Choroid plexus epithelial cell (primary cell): ENCODE data around the gene OR51V1.

Experiments used
- DNase-seq: peaks from one replicate; pipeline ENCODE4 v3.0.0-alpha.2; 2010; ENCODE audit warnings: low read depth
- H3K4me3 ChIP-seq: 2 replicates; pipeline ENCODE4 v1.5.1; 2011; ENCODE audit warnings: low read depth, mild to moderate bottlenecking, control low read depth, low read length, moderate library complexity
- CTCF ChIP-seq: conservative IDR thresholded peaks from 2 replicates; pipeline ENCODE4 v1.5.1; 2011; ENCODE audit warnings: low read depth, mild to moderate bottlenecking, control low read depth, inconsistent platforms, low read length, moderate library complexity

The OR51V1 gene

GRCh38 chr11:5224538-5225479 lies 24.3 kb upstream of the OR51V1 start:
- H3K4me3 ChIP-seq, result no peak overlapping the region
- DNase-seq, result no peak
- TF ChIP-seq CTCF, result no peak

GRCh38 chr11:5223686-5224085 lies 23.2 kb upstream of the OR51V1 start:
- no peak for TF ChIP-seq CTCF
- DNase-seq, result no peak
- no peak overlapping the region for H3K4me3 ChIP-seq

- TF ChIP-seq CTCF, result no peak
- no peak overlapping the region for H3K4me3 ChIP-seq
Measured at GRCh38 chr11:5223146-5223545, 22.7 kb upstream of the OR51V1 start.

GRCh38 chr11:5210376-5210885 lies 9.9 kb upstream of the OR51V1 start:
- DNase-seq, result no peak
- no peak overlapping the region for H3K4me3 ChIP-seq
- TF ChIP-seq CTCF, result no peak

More at GRCh38 chr11:5223146-5223545, 22.7 kb upstream of the OR51V1 start:
- DNase-seq, result no peak

- H3K4me3 ChIP-seq, result no peak overlapping the region
- DNase-seq, result peak; percentile 91
- peak; percentile 70 for TF ChIP-seq CTCF
Measured at GRCh38 chr11:5204787-5205186, 4.3 kb upstream of the OR51V1 start.

- DNase-seq, result no peak
- no peak overlapping the region for H3K4me3 ChIP-seq
- TF ChIP-seq CTCF, result no peak
Measured at GRCh38 chr11:5203366-5203765, 2.9 kb upstream of the OR51V1 start.

- H3K4me3 ChIP-seq, result no peak overlapping the region
- no peak for TF ChIP-seq CTCF
Measured at GRCh38 chr11:5198285-5198684, 2.2 kb downstream of the OR51V1 start.

More at GRCh38 chr11:5198285-5198684, 2.2 kb downstream of the OR51V1 start:
- no peak for DNase-seq
